ENCODE data around the gene ATG2B. TPM values are rescaled to one million over a fixed set of nuclear protein-coding genes. Genes with fewer than 3 reads are reported as not detected.

Gene ATG2B
- total and polyA plus RNA-seq, 2 donors (not counting 3 experiments of a cell fraction or from before 2014, with no cell fraction given): 5.9 to 17.8 TPM

GRCh38 chr14:96233661-96234060 lies 129.5 kb downstream of the ATG2B start:
- FAIRE-seq: no peak
- no peaks in the 10 kb centered on the region for H4K20me1 ChIP-seq (replicated peaks; ENCODE audit: control insufficient read depth, extremely low read depth, insufficient read depth, low read length)
- DNase-seq (ENCODE audit: low read depth, low spot score): no peak
- H3K36me3 ChIP-seq (ENCODE audit: control insufficient read depth in 2 of 2, extremely low read depth in 1 of 2, insufficient read depth in 2 of 2, low read length in 2 of 2): no peaks in the 10 kb centered on the region
- H3K9me3 ChIP-seq (replicated peaks; ENCODE audit: control insufficient read depth, insufficient read depth, low read length): no peaks in the 10 kb centered on the region
- no peak overlapping the region for H3K9ac ChIP-seq (replicated peaks; ENCODE audit: extremely low read depth, insufficient read depth, low read length)
- intact Hi-C loops (cut with micrococcal nuclease): no loop called here
- no peak overlapping the region for H2AFZ ChIP-seq (ENCODE audit: low read depth, low read length)
- no peaks in the 10 kb centered on the region for H3K79me2 ChIP-seq (ENCODE audit: control insufficient read depth, insufficient read depth, low read length)
- no peak overlapping the region for H3K27ac ChIP-seq (ENCODE audit: insufficient read depth, low read depth, low read length)
- H3K27me3 ChIP-seq (ENCODE audit: control insufficient read depth in 2 of 2, insufficient read depth in 2 of 2, low read length in 2 of 2): no peaks in the 10 kb centered on the region
- no peak overlapping the region for H3K4me3 ChIP-seq (replicated peaks in 1 of 3; ENCODE audit: insufficient read depth in 1 of 3, low read depth in 1 of 3, low read length in 3 of 3)
- ChIA-PET POLR2A (no interaction called here), CTCF (no interaction called here)
- H3K4me1 ChIP-seq (ENCODE audit: control insufficient read depth, extremely low read depth, insufficient read depth, low read length): no peaks in the 10 kb centered on the region
- no peaks in the 10 kb centered on the region for H3K9me1 ChIP-seq (replicated peaks; ENCODE audit: control insufficient read depth, extremely low read depth, insufficient read depth, low read length)
- no TSS peak for BruUV-seq (replicated peaks)
- H3K4me2 ChIP-seq (ENCODE audit: insufficient read depth, low read length): no peak overlapping the region
- dilution Hi-C loops (cut with MboI; ENCODE audit: extremely low pct_ligation_motif_present, low sequenced_read_pairs): no loop called here
- TF ChIP-seq GATA2 (IDR thresholded peaks at IDR 0.05; ENCODE audit: insufficient read depth, insufficient read length, low read depth, low read length) (no peak), EZH2 (IDR thresholded peaks at IDR 0.05; ENCODE audit: borderline replicate concordance, low read depth, low read length, severe bottlenecking) (no peak), POLR2AphosphoS5 (IDR thresholded peaks at IDR 0.05; ENCODE audit: insufficient read depth, low read depth, low read length) (no peak), CTCF (IDR thresholded peaks at IDR 0.05; ENCODE audit: extremely low read depth in 1 of 2, insufficient read depth in 1 of 2, low read depth in 1 of 2, low read length in 2 of 2) (no peak), FOS (IDR thresholded peaks at IDR 0.05; ENCODE audit: borderline replicate concordance, insufficient read depth, low read length) (no peak), JUN (IDR thresholded peaks at IDR 0.05; ENCODE audit: borderline replicate concordance, insufficient read depth, insufficient read length, low read depth) (no peak), POLR2A (IDR thresholded peaks at IDR 0.05; ENCODE audit: low read depth, low read length) (no peak), MYC (IDR thresholded peaks at IDR 0.05; ENCODE audit: low read depth, low read length) (no peak), MAX (IDR thresholded peaks at IDR 0.05; ENCODE audit: insufficient read depth, insufficient read length) (no peak)

Data from endothelial cell of umbilical vein (primary cell).